Upper lobe of left lung (tissue), 6 donors: ENCODE results near the gene MARK1. TPM values are rescaled to one million over a fixed set of nuclear protein-coding genes. Genes with fewer than 3 reads are reported as not detected.

Source experiments
- ATAC-seq, 2 donors: fragments of 200-7000 bp; cut with Tn5 transposase; one replicate each; pipeline ENCODE4 v1.9.1; 2022; ENCODE audit warnings: mild to moderate bottlenecking in 2 of 2, moderate library complexity in 2 of 2; ENCODE audit not compliant: low FRiP score in 2 of 2
- DNase-seq, 2 donors: peaks; one replicate each; pipeline ENCODE4 v3.0.0-alpha.2; 2019 to 2020
- H3K27ac ChIP-seq, 4 donors: fragments of 200-600 bp; sonication (generic); one replicate each; pipeline ENCODE4 v1.5.1; 2016 to 2019
- H3K27me3 ChIP-seq, 4 donors: fragments of 200-600 bp; sonication (generic); one replicate each; pipeline ENCODE4 v1.5.1; 2017 to 2019
- H3K36me3 ChIP-seq, 4 donors: fragments of 200-600 bp; sonication (generic); one replicate each; pipeline ENCODE4 v1.5.1; 2016 to 2019
- H3K4me1 ChIP-seq, 4 donors: fragments of 200-600 bp; sonication (generic); one replicate each; pipeline ENCODE4 v1.5.1; 2018 to 2019
- H3K4me3 ChIP-seq, 4 donors: fragments of 200-600 bp; sonication (generic); one replicate each; pipeline ENCODE4 v1.5.1; 2017 to 2019; ENCODE audit warnings: mild to moderate bottlenecking in 2 of 4, moderate library complexity in 1 of 4
- H3K9me3 ChIP-seq, 4 donors: fragments of 200-600 bp; sonication (generic); one replicate each; pipeline ENCODE4 v1.5.1; 2018 to 2019
- EP300 ChIP-seq, 4 donors: sonication (generic); formaldehyde crosslinking; IDR thresholded peaks; one replicate each; pipeline ENCODE4 v1.5.1; 2017; ENCODE audit warnings: antibody characterized with exemption in 4 of 4, control low read depth in 2 of 4
- POLR2A ChIP-seq, 4 donors: fragments of 450-650 bp; IDR thresholded peaks; one replicate each; pipeline ENCODE4 v1.5.1; 2016 to 2017; ENCODE audit warnings: antibody characterized with exemption in 4 of 4, mild to moderate bottlenecking in 2 of 4
- POLR2AphosphoS5 ChIP-seq, 2 donors: sonication (generic); formaldehyde crosslinking; IDR thresholded peaks; one replicate each; pipeline ENCODE4 v1.5.1; 2017; ENCODE audit warnings: antibody characterized with exemption in 2 of 2
- WGBS, 2 donors: methylation state at CpG; one replicate each; pipeline ENCODE4 v1.1.5; 2017 to 2018; 5-methylcytosine and 5-hydroxymethylcytosine counted together
- total RNA-seq, 6 donors: library from RNA; depleted of rRNA in 4 of 6; stranded (reverse); fragments of >200 nt in 4 of 6; gene quantifications; one replicate each; pipeline versions ENCODE4 v1.1.0 to v1.2.1, GENCODE V29; 2016 to 2021
- TF ChIP-seq, protein P1 (sequence below), 6 experiments: fragments of 450-650 bp in 4 of 6; fragments of 200-600 bp in 2 of 6; sonication (generic) in 2 of 6; IDR thresholded peaks; one replicate each; pipeline ENCODE4 v1.5.1; 2016 to 2019; ENCODE audit warnings: antibody characterized with exemption in 6 of 6
- donor health status: DM: no; HTN: no; CAD: no; lungs with moderate emphysema.
- donor health status: DM: no; HTN: yes; CAD: no; lungs with severe emphysema.

MARK1 gene
- total RNA-seq, 6 donors from 2014 or later = 1.0 to 3.6 (median 1.8) TPM

DNA sequence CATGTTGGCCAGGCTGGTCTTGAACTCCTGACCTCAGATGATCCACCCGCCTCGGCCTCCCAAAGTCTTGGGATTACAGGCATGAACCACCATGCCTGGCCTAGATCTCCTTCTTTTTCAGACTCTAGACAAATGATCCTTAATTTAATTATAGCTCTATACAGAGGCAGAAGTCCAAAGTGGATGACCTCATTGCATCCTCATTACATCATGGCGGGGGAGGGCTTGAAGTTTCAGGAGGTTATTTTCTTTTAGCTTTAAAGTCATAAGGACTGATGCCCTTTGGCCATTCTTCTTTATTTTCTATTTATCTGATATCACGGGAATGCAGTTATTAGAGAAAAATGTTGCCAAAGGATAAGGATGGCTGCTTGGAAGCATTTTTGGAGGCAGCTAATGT lies 14.1 kb upstream of the MARK1 start:
- H3K27me3 ChIP-seq = no peaks in the 10 kb centered on the region

DNA sequence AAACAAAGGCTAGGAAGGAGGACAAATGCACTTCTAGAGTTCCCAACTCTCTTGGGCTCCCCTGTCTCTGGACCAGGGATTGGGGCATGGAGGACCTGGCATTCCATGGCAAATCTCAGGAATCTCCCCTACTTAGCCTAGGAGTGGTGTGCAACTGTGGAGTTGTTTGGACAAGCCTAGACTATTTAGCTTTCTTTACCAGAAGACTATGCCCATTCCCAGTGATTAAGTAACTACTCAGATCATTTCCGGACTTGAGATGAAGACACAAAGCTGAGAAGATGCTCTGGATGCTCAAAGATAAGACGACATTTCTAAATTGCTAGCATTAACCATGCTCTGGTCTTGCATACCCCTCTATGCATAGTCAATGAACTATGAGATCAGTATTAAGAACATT lies 13.7 kb upstream of the MARK1 start:
- DNase-seq = no peak
- Histone ChIP-seq H3K36me3 (no peaks in the 10 kb centered on the region), H3K4me1 (no peaks in the 10 kb centered on the region), H3K27me3 (no peaks in the 10 kb centered on the region), H3K9me3 (peaks cover 0 to 5% (median 0%) of the 10 kb centered on the region in 4 donors), H3K4me3 (no peak overlapping the region), H3K27ac (no peak overlapping the region)
- no peak for ATAC-seq
- TF ChIP-seq EP300 (IDR thresholded peaks at IDR 0.05) = no peak
- TF ChIP-seq POLR2A (IDR thresholded peaks at IDR 0.05) = no peak
- TF ChIP-seq POLR2AphosphoS5 (IDR thresholded peaks at IDR 0.05) = no peak
- TF ChIP-seq, protein P1, sequence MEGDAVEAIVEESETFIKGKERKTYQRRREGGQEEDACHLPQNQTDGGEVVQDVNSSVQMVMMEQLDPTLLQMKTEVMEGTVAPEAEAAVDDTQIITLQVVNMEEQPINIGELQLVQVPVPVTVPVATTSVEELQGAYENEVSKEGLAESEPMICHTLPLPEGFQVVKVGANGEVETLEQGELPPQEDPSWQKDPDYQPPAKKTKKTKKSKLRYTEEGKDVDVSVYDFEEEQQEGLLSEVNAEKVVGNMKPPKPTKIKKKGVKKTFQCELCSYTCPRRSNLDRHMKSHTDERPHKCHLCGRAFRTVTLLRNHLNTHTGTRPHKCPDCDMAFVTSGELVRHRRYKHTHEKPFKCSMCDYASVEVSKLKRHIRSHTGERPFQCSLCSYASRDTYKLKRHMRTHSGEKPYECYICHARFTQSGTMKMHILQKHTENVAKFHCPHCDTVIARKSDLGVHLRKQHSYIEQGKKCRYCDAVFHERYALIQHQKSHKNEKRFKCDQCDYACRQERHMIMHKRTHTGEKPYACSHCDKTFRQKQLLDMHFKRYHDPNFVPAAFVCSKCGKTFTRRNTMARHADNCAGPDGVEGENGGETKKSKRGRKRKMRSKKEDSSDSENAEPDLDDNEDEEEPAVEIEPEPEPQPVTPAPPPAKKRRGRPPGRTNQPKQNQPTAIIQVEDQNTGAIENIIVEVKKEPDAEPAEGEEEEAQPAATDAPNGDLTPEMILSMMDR (IDR thresholded peaks at IDR 0.05) = no peak
- 92 to 93% methylated on average over 2 of the region's 2 CpGs for WGBS, 2 donors

More for the DNA sequence above, 14.1 kb upstream of the MARK1 start:
- 94 to 95% methylated on average over 4 of the region's 4 CpGs for WGBS, 2 donors
- no peak overlapping the region for H3K4me3 ChIP-seq
- no peaks in the 10 kb centered on the region for H3K4me1 ChIP-seq
- H3K9me3 ChIP-seq = peaks cover 0 to 5% (median 0%) of the 10 kb centered on the region in 4 donors
- DNase-seq (no peak), ATAC-seq (no peak)
- H3K27ac ChIP-seq = no peak overlapping the region
- no peaks in the 10 kb centered on the region for H3K36me3 ChIP-seq
- TF ChIP-seq, protein P1 (IDR thresholded peaks at IDR 0.05) = no peak
- TF ChIP-seq POLR2AphosphoS5 (IDR thresholded peaks at IDR 0.05) (no peak), POLR2A (IDR thresholded peaks at IDR 0.05) (no peak), EP300 (IDR thresholded peaks at IDR 0.05) (no peak)

DNA sequence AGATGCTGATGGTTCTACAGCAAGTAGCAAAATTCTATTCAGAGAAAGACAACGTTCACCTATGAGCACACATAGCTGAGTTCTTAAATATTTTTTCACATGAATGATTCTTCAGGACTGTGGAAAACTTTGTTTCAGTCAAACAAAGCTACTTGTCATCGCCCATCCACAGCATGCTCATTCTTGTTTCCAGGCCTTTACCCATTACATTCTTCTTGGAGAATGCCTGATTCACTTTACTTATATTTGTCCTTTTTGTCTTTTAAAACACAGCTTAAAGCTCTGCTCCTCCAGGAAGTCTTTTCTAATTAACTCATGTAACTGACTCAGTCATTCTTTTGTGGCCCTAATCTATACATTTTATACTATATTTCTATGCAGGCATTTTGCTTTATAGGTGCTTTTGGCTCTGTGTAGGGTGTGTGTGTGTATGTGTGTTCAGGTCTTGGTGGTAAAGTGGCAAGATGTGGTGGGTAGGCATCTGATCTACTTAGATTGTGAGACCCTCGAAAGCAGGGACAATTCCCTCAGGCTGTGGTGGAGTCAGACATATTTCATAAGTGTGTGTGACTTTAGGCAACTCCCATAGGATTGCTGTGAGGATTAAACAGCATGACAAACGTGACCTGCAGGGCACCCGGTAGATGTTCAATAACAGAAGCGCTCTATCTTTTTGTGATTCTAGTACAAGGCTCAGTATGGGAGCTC lies 11.8 kb upstream of the MARK1 start:
- TF ChIP-seq, protein P1 (IDR thresholded peaks at IDR 0.05) = no peak
- no peak for TF ChIP-seq EP300 (IDR thresholded peaks at IDR 0.05)
- no peak for TF ChIP-seq POLR2AphosphoS5 (IDR thresholded peaks at IDR 0.05)
- TF ChIP-seq POLR2A (IDR thresholded peaks at IDR 0.05) = no peak
- H3K4me1 ChIP-seq = no peaks in the 10 kb centered on the region
- H3K27me3 ChIP-seq = no peaks in the 10 kb centered on the region
- DNase-seq (no peak), ATAC-seq (no peak)
- no peak overlapping the region for H3K27ac ChIP-seq
- H3K36me3 ChIP-seq = no peaks in the 10 kb centered on the region
- no peak overlapping the region for H3K4me3 ChIP-seq
- H3K9me3 ChIP-seq = peaks cover 0 to 5% (median 0%) of the 10 kb centered on the region in 4 donors
- 81 to 90% methylated on average over 6 of the region's 6 CpGs for WGBS, 2 donors

DNA sequence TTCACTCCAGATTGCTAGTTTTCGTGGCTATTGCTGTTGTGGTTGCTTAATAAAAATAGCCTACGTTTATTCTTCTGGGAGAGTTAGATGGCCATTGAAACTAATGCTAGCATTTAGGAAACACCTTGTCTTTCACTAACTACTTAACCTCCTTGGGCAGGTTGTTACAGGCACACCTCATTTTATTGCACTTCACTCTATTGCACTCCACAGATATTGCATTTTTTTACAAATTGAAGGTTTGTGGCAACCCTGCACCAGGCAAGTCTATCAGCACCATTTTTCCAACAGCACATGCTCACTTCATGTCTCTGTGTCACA lies 11.3 kb upstream of the MARK1 start:
- ATAC-seq (no peak), DNase-seq (no peak)
- Histone ChIP-seq H3K27me3 (no peaks in the 10 kb centered on the region), H3K4me3 (no peak overlapping the region), H3K36me3 (no peaks in the 10 kb centered on the region), H3K9me3 (peaks cover 0 to 5% (median 0%) of the 10 kb centered on the region in 4 donors), H3K27ac (no peak overlapping the region), H3K4me1 (peaks cover 0 to under 1% (median 0%) of the 10 kb centered on the region in 4 donors)
- WGBS, 2 donors = 72 to 81% methylated on average over 2 of the region's 2 CpGs
- TF ChIP-seq POLR2AphosphoS5 (IDR thresholded peaks at IDR 0.05) (no peak), POLR2A (IDR thresholded peaks at IDR 0.05) (no peak), EP300 (IDR thresholded peaks at IDR 0.05) (no peak)
- TF ChIP-seq, protein P1 (IDR thresholded peaks at IDR 0.05) = no peak

DNA sequence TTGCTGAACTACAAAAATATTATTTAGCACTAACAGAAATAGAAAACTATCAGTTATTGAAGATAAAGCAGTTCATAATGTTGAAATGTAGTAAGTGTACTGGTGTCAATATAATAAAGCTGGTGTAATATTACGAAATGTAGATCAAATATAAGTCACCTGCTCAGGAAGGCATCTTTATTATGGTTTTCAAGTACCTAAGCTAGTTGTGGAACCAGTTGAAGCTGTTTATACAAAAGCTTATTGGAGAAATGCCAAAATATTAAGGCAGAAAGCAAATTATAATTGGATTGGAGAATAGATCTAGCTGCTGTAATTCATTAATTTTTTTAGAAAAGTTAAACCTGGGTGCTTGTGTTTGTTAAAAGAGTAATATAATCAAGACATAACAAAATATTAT lies 6.2 kb upstream of the MARK1 start:
- H3K36me3 ChIP-seq = no peaks in the 10 kb centered on the region
- H3K27ac ChIP-seq = no peak overlapping the region
- DNase-seq (no peak), ATAC-seq (no peak)
- 56 to 79% methylated on average over 1 of the region's 1 CpG for WGBS, 2 donors
- H3K27me3 ChIP-seq = no peaks in the 10 kb centered on the region
- peaks cover 0 to 5% (median 0%) of the 10 kb centered on the region in 4 donors for H3K9me3 ChIP-seq
- no peak overlapping the region for H3K4me3 ChIP-seq
- TF ChIP-seq, protein P1 (IDR thresholded peaks at IDR 0.05) = no peak
- TF ChIP-seq EP300 (IDR thresholded peaks at IDR 0.05) = no peak
- no peak for TF ChIP-seq POLR2A (IDR thresholded peaks at IDR 0.05)
- no peak for TF ChIP-seq POLR2AphosphoS5 (IDR thresholded peaks at IDR 0.05)
- H3K4me1 ChIP-seq = peaks cover 0 to 5% (median under 1%) of the 10 kb centered on the region in 4 donors
